Esophagus muscularis mucosa (tissue), 4 donors: ENCODE measurements around the gene ACP6. TPM values are rescaled to one million over a fixed set of nuclear protein-coding genes. Genes with fewer than 3 reads are reported as not detected.

Experiments
- DNase-seq: peaks from one replicate; pipeline ENCODE4 v3.0.0-alpha.2; 2017; ENCODE audit errors: extremely low spot score
- H3K27ac ChIP-seq, 4 donors: fragments of 200-600 bp; sonication (generic); replicated peaks in 1 of 4; 1 replicate in 3 of 4; 2 replicates in 1 of 4; pipeline ENCODE4 v1.5.1; 2016 to 2019; ENCODE audit warnings: mild to moderate bottlenecking in 1 of 4
- H3K27me3 ChIP-seq, 4 donors: fragments of 200-600 bp; sonication (generic); one replicate each; pipeline versions ENCODE4 v1.5.1 to v1.6.0; 2016 to 2019
- H3K36me3 ChIP-seq, 4 donors: fragments of 200-600 bp; sonication (generic); one replicate each; pipeline ENCODE4 v1.5.1; 2016 to 2019
- H3K4me1 ChIP-seq, 4 donors: fragments of 200-600 bp; sonication (generic); one replicate each; pipeline ENCODE4 v1.5.1; 2016 to 2019
- H3K4me3 ChIP-seq, 4 donors: fragments of 200-600 bp; sonication (generic); 1 replicate in 2 of 4; 2 replicates in 2 of 4; pipeline ENCODE4 v1.5.1; 2016 to 2019; ENCODE audit warnings: mild to moderate bottlenecking in 4 of 4, moderate library complexity in 1 of 4
- H3K9me3 ChIP-seq, 4 donors: fragments of 200-600 bp; sonication (generic); 1 replicate in 3 of 4; 2 replicates in 1 of 4; pipeline ENCODE4 v1.5.1; 2016 to 2019
- EP300 ChIP-seq: sonication (generic); formaldehyde crosslinking; IDR thresholded peaks from one replicate; pipeline ENCODE4 v1.6.1; 2017; ENCODE audit warnings: antibody characterized with exemption
- POLR2A ChIP-seq: fragments of 450-650 bp; IDR thresholded peaks from one replicate; pipeline ENCODE4 v1.6.1; 2017; ENCODE audit warnings: antibody characterized with exemption, moderate library complexity, mild to moderate bottlenecking, low read depth
- POLR2AphosphoS5 ChIP-seq, 2 donors: sonication (generic); formaldehyde crosslinking; IDR thresholded peaks; one replicate each; pipeline ENCODE4 v1.6.1; 2017; ENCODE audit warnings: antibody characterized with exemption in 2 of 2
- WGBS: methylation state at CpG from one replicate; pipeline ENCODE4 v1.1.5; 2018; 5-methylcytosine and 5-hydroxymethylcytosine counted together
- intact Hi-C: fragments of 100-400 bp; cut with DNase I; formaldehyde crosslinking; loops from one replicate; pipeline ENCODE4 v1.15.1; 2023
- total RNA-seq, 4 donors: library from RNA; depleted of rRNA; stranded (reverse); fragments of >200 nt; gene quantifications; one replicate each; pipeline versions ENCODE4 v1.1.0 to v1.2.1, GENCODE V29; 2016
- TF ChIP-seq, protein P1 (sequence below), 3 experiments: fragments of 200-600 bp in 2 of 3; fragments of 450-650 bp in 1 of 3; sonication (generic) in 2 of 3; IDR thresholded peaks; one replicate each; pipeline ENCODE4 v1.5.1; 2017 to 2019; ENCODE audit warnings: antibody characterized with exemption in 3 of 3, mild to moderate bottlenecking in 2 of 3, moderate library complexity in 1 of 3

ACP6 gene
- total RNA-seq, 4 donors from 2014 or later = 6.5 to 21.5 (median 17.5) TPM

DNA sequence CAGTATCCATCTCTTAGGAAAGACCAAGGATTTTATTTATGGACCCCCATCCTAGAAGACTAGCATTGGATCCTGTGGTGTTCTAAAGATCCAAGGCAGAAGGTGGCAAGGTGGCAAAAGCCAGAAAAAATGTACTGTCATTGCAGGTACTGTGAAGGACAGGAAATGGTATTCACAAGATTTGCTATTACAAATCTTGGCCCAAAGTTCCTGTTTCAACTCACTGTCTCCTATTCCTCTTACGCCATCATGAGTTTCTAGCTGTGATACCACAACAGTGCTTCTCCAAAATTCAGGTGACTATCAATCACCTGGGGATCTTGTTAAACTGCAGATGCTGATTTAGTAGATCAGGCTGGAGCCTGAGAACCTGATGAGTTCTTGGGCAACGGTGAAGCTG is 21.4 kb downstream of the ACP6 start:
- Histone ChIP-seq H3K9me3 (no peaks in the 10 kb centered on the region), H3K27ac (no peak overlapping the region), H3K36me3 (peaks cover 30 to 81% (median 57%) of the 10 kb centered on the region in 4 donors), H3K4me1 (no peaks in the 10 kb centered on the region), H3K27me3 (no peaks in the 10 kb centered on the region), H3K4me3 (no peak overlapping the region)
- 97% methylated on average over 2 of the region's 2 CpGs for WGBS
- TF ChIP-seq POLR2A (no peak), EP300 (no peak), POLR2AphosphoS5 (IDR thresholded peaks at IDR 0.05) (no peak)
- TF ChIP-seq, protein P1, sequence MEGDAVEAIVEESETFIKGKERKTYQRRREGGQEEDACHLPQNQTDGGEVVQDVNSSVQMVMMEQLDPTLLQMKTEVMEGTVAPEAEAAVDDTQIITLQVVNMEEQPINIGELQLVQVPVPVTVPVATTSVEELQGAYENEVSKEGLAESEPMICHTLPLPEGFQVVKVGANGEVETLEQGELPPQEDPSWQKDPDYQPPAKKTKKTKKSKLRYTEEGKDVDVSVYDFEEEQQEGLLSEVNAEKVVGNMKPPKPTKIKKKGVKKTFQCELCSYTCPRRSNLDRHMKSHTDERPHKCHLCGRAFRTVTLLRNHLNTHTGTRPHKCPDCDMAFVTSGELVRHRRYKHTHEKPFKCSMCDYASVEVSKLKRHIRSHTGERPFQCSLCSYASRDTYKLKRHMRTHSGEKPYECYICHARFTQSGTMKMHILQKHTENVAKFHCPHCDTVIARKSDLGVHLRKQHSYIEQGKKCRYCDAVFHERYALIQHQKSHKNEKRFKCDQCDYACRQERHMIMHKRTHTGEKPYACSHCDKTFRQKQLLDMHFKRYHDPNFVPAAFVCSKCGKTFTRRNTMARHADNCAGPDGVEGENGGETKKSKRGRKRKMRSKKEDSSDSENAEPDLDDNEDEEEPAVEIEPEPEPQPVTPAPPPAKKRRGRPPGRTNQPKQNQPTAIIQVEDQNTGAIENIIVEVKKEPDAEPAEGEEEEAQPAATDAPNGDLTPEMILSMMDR (IDR thresholded peaks at IDR 0.05) = no peak
- no peak for DNase-seq
- intact Hi-C loops = loop anchor here (10.0 kb wide), 1 partner anchor 46 kb away; no protein-coding TSS in a partner anchor

DNA sequence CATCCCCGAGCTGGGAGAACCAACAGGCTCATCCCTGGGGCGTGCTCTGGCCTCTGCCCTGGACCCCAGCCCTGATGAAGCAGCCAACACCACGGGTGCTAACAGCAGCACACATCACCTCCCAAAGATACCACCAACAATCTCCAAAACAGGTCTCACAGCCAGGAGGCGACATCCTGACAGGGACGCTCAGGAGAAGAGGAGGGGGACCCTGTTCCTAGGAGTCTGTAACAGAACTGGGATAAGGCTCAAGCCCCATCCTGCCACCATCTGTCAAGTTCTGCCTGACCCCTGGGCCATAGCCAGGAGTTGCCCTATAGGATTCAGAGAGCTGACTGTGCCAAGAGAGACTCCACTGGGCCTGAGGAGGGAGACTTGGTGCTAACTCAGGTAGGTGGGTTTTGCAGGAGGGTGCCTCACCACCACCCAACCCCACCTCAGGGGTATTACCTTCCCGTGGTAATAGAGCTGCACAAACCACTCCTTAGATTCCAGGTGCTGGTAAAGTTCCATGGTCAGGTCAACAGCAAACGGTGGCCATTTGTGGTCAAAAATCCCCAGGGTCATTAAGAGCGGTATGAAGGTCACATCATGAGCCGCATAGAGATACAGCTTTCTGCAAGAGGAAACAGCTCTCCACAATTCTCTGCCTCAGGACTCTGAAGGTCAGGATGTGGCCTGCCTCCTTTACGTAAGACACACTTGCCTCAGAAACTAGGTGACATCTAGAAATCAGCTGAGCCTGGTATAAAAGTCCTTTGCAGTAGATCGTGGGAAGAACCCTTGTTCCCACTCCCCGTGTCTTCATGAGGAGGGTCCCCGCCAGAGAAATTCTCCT is 22.3 kb downstream of the ACP6 start:
- TF ChIP-seq POLR2AphosphoS5 (IDR thresholded peaks at IDR 0.05) = no peak
- TF ChIP-seq POLR2A = no peak
- TF ChIP-seq EP300 = no peak
- TF ChIP-seq, protein P1 (IDR thresholded peaks at IDR 0.05) = no peak
- H3K27me3 ChIP-seq = no peaks in the 10 kb centered on the region
- H3K4me3 ChIP-seq = no peak overlapping the region
- WGBS = 84% methylated on average over 13 of the region's 13 CpGs
- peaks cover 30 to 81% (median 56%) of the 10 kb centered on the region in 4 donors for H3K36me3 ChIP-seq
- no peak overlapping the region for H3K27ac ChIP-seq
- H3K9me3 ChIP-seq = no peaks in the 10 kb centered on the region
- DNase-seq = no peak
- no peaks in the 10 kb centered on the region for H3K4me1 ChIP-seq
- intact Hi-C loops = loop anchor here (10.0 kb wide), 1 partner anchor 47 kb away; no protein-coding TSS in a partner anchor

DNA sequence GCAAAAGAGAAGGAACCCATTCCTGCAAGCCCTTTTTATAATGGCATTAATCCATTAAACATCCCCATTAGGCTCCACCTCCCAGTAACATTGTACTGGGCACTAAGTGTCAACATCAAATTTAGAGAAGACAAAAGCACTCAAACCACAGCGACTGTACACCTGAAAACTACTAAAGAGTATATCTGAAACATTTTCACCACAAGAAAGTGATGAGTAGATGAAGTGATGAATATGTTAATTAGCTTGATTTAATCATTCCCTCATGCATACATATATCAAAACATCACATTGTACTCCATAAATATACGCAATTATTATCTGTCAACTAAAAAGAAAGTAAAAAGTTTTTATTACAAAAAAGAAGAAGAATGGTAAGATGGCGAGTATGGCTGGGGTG is 26.4 kb downstream of the ACP6 start:
- Histone ChIP-seq H3K27me3 (no peaks in the 10 kb centered on the region), H3K36me3 (peaks cover 13 to 49% (median 23%) of the 10 kb centered on the region in 4 donors), H3K9me3 (no peaks in the 10 kb centered on the region), H3K4me3 (no peak overlapping the region), H3K27ac (no peak overlapping the region), H3K4me1 (peaks cover 7 to 16% (median 12%) of the 10 kb centered on the region in 4 donors)
- WGBS = 95% methylated on average over 3 of the region's 3 CpGs
- TF ChIP-seq POLR2A (no peak), EP300 (no peak), POLR2AphosphoS5 (IDR thresholded peaks at IDR 0.05) (no peak)
- TF ChIP-seq, protein P1 (IDR thresholded peaks at IDR 0.05) = no peak
- DNase-seq = no peak
- intact Hi-C loops = loop anchor here (2.0 to 10.0 kb wide), 3 partner anchors 51 to 248 kb away; no protein-coding TSS in a partner anchor

DNA sequence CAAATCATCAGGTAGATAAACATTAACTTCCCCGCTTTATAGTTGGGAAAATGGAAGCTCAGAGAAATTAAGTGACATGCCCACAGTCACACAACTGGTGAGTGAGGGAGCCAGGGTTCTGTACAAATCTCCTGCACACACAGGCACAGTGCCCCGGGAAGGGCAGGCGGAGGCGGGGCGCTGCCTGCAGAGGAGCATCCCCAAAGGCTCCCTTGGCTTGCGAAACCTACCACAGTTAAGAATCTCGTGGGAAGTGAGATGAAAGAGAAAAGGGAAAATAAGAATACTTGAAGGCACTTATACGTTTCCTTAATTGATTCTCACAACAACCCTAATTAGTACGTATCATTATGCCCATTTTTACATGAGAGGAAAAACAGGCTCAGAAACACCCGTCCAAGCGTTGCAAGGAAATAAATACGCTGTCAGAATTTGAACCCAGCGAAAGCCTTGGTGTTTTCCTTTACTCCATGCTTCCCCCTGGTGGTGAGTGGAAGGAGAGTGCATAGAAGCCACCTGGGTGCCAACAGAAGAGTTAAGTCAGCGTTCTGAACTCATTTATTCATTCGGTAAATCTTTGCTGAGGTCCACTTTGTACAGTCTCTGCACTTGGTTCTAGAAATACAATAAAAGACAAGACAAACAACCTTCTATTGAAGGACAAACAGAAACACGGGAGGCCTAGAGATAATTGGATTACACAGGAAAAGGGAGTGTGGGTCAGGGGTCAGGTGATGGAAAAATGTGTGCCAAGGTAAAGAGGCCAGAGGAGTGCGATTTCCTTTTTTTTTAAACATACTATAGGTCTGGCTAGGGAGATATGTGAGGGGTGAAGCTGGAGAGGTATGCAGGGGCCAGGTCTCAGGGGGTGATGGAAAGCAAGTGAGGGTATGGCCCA is 28.4 kb downstream of the ACP6 start:
- Histone ChIP-seq H3K9me3 (no peaks in the 10 kb centered on the region), H3K36me3 (peaks cover 0 to 28% (median 7%) of the 10 kb centered on the region in 4 donors), H3K27me3 (no peaks in the 10 kb centered on the region), H3K27ac (no peak overlapping the region), H3K4me1 (peaks cover 7 to 16% (median 12%) of the 10 kb centered on the region in 4 donors), H3K4me3 (no peak overlapping the region)
- no peak for TF ChIP-seq POLR2AphosphoS5 (IDR thresholded peaks at IDR 0.05)
- TF ChIP-seq, protein P1 (IDR thresholded peaks at IDR 0.05) = peak; percentile 83 to 88 (median 87)
- no peak for DNase-seq
- intact Hi-C loops = loop anchor here (2.0 to 10.0 kb wide), 3 partner anchors 53 to 250 kb away; no protein-coding TSS in a partner anchor
- whole genome bisulfite sequencing = 65% methylated on average over 17 of the region's 17 CpGs
